ENCODE data around the gene CLDN20.
"Not testable (repeated sequence)": the region's sequence is repeated elsewhere in the genome, so short reads cannot be mapped to it uniquely, and the experiment has no call there.

Gene CLDN20, protein sequence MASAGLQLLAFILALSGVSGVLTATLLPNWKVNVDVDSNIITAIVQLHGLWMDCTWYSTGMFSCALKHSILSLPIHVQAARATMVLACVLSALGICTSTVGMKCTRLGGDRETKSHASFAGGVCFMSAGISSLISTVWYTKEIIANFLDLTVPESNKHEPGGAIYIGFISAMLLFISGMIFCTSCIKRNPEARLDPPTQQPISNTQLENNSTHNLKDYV

DNA sequence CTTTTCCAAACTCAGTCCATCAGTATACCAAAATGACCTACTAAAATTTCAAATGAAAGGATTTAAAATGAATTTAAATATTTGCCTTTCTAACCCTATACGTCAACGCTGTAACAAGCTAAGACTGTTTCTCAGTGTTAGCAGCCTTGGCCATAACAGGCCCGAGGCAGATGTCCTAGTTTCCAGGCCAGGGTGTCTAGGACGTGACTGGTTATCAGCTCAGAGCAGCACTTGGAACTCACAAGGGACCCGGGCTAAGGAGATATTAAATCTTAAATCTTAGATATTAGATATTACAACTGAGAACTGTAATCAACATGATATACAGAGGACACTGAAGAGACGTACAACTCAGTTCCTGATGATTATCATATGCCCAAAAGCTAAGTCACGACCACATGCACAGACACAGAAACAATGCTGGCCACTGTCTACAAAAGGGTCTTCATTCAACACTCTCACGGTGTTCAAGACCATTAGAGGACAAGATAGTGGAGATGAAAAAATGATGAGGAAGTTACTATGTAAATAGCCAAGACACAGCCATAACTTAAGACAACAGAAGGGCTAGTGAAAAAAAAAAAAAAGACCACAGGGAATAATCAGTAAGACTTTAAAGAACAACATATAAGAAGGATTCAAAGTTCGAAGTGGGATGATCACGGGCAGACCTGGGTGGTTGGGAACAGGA is at the start of gene CLDN20:
CLDN20 (plus strand) TSS at position 641 of the 691 bp plus-strand sequence. CDS start 11,707 bp downstream, outside the sequence.
- DNase-seq = no peak

DNA sequence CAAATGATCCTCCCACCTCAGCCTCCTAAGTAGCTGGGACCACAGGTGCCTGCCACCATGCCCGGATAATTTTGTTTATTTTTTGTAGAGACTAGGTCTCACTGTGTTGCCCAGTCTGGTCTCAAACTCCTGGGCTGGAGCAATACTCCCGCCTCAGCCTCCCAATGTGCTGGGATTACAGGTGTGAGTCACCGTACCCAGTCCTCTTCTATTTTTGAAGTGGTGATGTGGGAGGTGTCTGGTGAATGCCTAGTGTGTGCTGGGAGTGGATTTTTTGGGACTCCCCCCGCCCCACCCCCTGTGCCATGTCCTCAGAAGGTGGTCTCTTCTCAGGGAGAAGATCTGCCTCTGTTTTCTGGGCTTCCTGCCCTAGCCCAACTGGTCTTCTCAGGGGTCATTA is 47.9 kb upstream of the CLDN20 start:
- no peak for DNase-seq

DNA sequence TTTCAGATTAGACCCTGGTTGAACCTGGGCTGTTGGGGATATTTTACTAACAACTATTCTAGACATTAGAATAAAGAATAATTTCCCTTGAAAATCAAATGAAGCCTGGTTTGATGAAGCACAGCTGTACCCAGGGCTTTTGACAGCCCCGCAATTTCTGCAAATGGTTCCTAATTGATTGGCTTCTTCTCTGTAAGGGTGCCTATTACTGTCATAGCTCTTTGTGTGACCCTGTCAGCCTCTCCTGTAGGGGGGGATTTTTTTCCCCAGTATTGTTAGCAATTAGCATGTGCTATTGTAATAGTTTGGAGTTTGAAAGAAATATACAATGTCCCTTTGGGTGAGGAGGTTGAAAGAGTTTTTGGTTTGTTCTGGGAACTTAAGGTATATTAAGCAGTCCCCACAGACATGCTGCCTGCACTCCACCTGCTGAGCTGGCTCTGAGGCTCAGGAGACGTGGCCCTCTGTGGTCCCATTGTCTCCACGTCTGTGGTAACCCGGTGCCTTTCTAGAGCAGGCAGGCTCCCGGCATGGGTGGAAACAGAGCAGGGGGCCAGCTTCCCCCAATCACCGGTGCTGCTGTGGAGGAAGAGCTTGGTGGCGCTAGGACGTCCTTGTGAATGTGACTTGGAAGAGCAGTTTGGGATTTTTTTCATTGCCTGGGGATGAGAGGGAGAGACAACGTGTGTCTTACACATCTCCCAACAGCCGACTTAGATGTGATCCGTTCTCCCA is 47.3 kb upstream of the CLDN20 start:
- DNase-seq = peak; percentile 28

DNA sequence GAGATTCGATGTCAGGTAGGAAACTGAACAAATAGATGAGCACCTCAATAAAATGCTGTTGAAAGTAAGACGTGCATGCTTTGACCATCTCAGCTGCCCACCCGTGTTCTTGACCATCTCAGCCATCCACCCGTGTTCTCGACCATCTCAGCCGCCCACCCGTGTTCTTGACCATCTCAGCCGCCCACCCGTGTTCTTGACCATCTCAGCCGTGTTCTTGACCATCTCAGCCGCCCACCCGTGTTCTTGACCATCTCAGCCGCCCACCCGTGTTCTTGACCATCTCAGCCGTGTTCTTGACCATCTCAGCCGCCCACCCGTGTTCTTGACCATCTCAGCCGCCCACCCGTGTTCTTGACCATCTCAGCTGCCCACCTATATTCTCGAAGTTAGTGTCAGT is 45.1 kb upstream of the CLDN20 start:
- not testable (repeated sequence) for DNase-seq

DNA sequence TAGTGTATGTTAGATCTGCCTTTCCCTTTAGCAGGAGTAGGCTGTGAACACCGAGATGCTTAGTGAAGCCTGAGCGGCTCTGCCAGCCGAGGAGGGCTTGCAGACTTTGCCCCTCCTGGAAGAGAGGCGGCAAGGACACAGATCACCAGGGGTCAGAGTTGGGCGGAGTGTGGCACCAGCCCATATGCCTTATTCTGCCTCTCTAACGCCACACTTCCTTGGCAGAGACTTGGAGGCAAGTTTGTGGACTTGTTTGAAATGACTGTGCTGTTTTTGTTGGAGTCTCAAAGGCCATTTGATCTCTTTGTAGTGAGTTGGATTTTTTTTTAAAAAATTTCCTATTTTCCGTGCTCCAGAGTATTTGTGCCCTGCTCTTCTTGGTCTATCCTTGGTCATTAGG is 44.5 kb upstream of the CLDN20 start:
- DNase-seq = no peak

DNA sequence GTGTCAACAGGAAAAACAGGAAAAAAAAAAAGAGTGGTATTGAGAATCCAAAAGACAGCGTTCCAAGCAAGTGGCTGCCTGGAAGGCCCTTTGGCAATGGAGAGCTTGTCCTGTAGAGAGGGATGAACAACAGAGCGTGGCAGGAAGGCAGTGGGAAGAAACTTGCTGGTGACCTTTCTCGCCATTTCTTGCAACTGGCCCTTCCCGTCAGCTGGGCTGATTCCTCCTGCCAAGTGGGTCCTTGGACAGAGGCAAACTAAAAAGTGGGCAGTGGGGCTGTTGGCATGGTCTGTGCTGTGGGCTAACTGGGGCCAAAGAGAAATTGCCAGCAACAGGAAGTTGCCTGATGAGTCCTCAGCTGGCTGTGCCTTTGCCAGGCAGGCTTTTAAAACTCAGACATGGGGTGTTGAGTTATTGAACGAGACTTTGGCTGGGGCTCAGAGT is 43.9 kb upstream of the CLDN20 start:
- DNase-seq = no peak

DNA sequence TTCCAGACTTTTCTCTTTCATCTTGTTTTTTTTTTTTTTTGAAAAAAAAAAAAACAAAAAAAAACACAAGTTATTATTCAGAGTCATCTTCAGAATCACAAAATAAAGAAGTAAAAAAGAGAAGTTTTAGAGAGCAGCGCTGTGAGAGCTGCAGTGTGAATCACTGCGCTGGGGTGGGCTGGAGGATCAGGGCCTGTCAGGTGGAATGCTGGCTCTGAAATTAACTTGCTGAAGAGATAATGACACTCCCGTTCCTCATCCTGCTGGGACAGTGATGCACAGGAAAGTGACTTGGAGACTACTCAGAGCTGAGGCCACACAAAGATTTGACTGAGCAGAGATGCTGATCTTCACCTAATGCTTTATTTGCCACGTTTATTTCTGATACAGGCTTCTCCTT is 42.7 kb upstream of the CLDN20 start:
- no peak for DNase-seq

DNA sequence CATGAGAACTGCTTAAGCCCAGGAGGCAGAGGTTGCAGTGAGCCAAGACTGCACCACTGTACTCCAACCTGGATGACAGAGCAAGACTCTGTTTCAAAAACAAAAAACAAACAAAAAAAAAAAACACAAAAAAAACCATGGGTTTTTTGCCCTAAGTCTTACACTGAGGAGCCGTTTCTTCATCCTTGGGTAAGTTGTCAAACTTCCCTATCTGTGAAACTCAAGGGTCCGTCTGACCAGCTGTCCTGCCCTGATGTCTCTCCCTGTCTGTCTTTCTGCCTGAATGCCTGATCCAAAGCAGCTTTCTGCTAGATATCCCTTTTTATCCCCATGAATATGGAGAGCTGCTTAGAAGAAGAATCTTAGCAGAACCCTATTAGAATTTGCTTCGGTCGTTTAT is 41.3 kb upstream of the CLDN20 start:
- DNase-seq = no peak

DNA sequence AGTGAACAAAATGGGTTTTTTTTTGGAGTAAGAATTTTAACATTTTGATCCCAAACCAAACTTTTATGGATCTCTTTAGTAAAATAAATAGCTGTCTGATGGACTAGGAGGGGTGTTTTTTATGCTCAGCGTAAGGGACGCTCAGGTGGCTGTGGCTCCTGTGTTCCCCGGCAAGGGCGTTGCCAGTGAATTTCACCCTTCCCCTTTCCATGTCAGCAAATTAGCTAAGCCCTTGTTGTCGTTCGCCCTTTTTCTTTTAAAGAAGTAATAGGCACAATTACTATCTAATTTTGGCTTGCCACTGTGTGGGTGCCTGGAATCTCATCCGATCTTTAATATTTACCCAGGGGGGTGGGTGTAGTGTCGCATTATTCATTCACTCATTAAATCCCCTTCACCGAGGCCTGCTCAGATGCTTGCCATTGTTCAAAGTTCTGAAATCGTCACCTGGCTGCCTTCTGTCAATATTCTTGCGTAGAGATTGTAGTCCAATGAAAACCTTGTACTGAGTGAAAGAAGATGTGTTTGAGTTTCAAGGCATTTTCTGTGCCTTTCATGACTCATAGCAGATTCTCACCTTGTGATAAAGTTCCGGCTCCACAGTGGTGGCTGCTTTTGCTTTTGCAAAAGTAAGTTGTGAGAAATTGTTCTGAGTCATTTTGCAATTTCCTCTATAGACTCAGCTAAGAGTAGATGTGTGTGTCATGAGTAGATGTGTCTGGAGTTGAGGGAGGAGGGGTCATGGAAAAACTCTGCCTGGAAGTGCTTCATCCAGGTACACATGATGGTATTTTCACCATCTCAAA is 40.0 kb upstream of the CLDN20 start:
- no peak for DNase-seq

DNA sequence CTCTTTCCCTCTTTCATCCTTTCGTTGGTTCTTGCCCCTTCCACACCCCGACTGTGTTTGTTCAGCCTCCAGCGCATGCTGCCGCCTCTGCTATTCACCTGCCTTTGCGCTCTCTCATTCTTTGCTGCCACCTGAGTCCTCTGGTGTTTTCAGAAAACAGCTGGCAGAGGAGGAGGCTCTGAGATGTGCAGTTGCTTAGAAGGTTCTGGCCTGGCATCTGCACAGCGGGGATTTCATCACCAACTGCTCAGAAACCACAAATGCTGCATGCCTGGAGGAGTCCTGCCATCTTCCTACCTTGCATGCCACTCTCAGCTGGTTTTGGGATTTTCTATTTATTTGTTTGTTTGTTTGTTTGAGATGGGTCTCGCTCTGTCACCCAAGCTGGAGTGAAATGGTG is 39.2 kb upstream of the CLDN20 start:
- no peak for DNase-seq

DNA sequence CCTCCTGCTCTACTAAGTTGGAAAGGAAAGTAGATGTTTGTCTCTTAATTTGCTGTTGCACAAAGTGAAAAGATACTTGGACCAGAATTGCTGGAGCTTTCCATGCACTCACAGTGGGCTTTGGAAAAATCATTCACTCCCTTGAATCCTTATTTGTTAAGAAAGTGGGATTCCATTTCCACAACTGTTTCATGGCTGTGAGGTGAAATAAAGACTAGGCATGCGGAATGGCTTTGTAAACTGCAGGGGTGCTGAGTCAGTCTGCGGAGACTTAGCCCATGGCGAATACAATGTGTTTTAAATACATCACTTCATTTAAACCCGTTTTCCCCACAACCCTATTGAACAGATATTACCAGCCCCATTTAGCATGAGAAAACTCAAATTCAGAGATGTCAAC is 36.8 kb upstream of the CLDN20 start:
- DNase-seq = no peak

DNA sequence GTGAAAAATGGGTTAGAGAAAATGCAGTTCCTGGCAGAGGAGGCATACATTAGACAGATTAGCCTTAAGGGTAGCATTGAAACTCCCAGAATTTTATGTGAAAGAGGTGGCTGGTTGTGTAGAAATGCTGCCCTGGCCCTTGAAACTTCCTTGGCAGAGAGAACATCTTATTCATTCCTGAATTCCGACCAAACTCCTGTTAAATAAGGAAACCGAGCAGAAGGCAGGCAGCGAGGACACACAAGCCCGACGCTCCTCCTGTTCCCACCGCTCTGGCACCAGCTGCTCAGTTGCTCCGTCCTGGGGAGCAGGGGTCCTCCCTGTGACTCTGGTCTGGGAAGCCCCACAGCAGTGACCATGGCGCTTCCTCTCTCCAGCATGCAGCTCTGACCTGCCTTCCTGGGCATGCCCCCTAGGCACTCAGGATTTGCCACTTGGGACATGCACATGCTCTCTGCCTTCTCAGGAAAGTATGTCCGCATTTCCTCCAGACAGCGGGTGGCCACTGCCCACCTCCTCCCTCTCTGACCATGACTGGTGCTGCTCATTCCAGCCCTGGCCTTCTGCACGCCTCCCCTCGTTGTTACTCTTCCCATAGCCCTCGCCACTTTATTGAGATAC is 35.2 kb upstream of the CLDN20 start:
- DNase-seq = no peak

DNA sequence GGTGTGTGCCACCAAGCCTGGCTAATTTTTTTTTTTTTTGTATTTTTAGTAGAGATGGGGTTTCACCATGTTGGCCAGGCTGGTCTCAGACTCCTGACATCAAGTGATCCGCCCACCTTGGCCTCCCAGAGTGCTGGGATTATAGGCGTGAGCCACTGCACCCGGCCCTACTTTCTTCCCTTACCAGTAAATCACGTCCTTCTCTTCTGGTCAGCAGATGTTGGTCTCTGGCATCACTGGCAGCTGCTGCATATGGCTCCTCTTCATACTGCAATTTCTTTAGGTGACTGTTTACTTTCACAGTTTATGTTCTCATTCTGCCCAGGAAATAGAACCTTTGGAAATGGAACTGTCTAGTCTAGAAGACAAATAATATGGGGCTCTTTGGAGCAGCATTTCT is 32.8 kb upstream of the CLDN20 start:
- DNase-seq = not testable (repeated sequence)

DNA sequence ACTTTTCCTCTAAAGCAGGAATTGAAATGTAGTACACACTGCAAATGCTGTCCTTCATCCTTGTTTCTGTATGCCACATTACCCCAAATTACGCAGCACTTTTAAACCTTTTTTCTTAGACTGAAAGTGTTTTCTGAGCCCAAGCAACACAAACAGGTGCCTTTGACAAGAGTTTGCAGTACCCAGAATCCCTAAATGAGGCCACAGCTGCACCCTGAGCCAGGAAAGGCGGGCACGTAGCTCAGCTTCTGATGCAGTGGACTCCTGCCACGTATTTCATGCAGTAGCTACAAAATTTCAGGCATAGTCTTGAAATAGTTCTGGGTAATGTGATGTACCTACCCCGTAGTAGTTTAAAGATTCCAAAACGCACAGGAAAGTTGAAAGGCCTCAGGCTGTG is 31.0 kb upstream of the CLDN20 start:
- DNase-seq = no peak

DNA sequence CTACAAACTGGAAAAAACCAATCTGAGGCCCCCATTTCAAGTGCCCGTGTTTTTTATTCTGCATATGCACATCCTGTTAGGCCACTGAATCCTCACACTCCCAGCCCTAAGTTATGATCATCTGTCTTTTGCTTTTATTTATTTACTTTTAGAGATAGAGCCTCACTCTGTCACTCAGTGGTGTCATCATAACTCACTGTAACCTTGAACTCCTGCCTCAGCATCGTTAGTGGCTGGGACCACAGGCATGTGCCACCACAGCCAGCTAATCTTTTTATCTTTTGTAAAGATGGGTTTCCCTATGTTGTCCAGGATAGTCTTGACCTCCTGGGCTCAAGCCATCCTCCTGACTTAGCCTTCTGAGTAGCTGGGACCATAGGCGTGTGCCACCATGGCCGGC is 29.6 kb upstream of the CLDN20 start:
- no peak for DNase-seq

DNA sequence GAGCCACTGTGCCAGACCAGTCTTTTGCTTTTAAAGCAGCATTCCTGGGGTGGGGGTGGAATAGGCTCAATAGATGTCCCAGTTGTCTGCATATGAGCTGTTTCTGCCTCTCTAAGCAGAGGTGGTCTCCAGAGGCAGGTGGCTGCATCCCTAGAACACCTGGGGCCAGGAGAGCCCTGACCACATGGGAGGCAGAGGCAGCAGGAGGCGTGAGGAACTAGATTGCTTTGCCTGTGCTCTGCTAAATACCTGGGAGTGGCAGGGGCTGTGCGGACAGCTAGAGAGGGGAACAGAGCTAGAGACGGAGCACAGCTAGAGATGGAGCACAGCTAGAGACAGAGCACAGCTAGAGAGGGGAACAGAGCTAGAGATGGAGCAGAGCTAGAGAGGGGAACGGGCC is 29.1 kb upstream of the CLDN20 start:
- DNase-seq = no peak

DNA sequence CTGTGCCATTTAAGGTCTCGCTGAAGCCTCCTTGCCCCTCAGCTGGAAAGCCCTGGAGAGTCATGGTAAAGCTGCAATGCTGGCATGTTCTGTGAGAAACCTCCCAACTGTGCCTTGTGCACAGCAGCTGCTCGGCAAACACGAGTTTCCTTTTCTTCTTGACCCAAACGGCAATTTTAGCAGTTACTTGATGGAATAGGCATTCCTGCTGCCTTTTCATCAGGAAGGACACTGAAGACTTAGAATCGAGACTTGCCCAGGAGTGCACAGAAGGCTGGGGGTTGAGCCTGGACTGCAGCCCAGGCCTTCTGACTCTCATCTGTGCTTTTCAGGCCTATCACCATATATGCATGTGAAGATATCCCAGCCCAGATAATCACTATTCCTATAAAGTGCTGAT is 28.7 kb upstream of the CLDN20 start:
- no peak for DNase-seq

DNA sequence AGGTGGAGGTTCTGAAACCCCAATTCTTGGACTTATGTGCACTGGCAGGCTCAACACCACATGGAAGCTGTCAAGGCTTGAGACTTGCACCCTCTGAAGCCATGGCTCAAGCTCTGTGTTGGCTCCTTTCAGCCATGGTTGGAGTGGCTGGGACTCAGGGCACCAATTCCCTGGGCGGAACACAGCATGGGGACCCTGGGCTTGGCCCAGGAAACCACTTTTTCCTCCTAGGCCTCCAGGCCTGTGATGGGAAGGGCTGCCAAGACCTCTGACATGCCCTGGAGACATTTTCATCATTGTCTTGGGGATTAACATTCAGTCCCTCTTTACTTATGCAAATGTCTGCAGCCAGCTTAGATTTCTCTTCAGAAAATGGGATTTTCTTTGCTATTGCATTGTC is 26.2 kb upstream of the CLDN20 start:
- no peak for DNase-seq

DNA sequence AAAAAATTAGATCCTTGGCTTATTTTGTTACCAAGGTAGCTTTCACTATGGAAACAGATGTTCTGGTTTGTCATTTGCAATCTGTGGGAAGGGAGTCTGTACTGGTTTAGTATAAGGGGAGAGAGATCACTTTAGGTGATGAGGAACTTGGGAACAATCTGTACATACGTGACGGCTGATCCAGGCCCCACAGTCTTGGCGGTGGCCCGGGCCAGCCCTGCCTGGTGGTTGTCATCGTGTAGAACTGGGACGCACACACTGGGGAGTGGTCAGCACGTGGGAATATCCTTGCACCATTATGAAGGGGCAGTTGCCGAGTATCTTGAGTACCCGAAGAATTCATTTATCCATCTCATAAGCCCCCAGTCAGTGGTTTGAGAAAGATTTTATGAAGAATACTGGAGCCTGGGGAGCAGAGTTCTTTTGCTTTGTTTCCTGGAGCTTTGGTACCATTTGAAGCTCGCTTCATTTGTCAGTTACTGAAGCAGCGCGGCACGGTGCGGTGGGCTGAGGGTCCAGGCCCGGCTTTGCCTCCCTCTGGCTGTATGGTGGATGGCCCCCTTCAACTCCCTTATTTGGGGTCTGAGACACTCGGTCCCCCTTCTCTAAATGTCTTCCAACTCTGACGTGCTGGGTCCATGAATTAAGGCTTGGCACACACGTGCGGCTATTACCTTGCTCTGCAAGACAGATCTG is 22.8 kb upstream of the CLDN20 start:
- DNase-seq = no peak

DNA sequence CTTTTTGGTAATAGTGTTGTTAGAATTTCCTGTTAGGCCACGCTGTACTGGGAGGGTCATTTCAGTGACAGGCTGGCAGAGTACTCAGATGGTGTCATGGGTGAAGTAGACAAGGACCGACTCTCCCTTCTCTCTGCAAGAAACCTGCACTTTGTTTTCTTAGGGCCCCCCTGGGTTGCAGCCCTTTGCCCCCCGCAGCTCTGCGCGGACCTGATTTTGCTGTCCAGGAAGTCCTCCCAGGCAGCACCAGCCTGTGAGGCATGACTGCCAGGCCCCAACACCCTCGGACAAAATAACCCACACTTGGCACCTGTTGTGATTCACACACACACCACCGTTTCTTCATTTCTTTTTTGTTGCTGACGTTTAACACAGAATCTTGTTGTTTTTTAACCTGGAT is 21.8 kb upstream of the CLDN20 start:
- no peak for DNase-seq

DNA sequence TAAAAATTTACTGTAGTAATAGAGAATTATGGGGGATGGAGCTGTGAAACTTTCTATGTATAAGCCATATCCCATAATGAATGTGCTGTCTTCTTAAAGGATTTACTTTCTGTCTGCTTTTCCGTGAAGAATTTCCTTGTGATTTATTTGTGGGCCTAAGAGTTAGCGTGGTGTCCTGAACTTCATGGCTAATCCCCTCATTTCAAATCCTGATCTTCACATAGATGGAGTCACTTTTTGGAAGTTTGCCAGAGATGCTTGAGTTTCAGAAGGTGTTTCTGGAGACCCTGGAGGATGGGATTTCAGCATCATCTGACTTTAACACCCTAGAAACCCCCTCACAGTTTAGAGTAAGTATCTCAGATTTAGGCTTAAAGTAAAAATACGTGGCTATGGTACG is 19.4 kb upstream of the CLDN20 start:
- DNase-seq = no peak

DNA sequence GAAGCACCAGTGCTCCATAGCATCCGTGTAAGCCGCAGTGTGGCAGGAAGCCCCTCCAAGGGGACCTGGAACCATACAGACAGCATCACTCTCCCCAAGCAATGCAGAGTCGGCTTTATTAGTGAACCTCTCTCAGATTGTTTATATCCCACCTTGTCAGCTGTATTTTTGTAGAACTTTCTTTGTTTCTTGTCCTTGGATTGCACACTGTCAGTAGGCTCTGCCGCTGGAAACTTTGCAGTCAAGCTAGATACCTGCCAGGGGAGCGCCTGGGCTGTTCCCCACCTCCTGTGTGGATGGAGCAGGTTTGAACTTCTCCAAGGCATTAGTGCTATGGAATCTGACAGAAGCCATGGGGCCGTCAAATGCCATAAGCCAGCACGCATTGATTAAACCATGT is 18.6 kb upstream of the CLDN20 start:
- DNase-seq = no peak

Measured in NCI-H2107 (cell line).